NCI-H510A treated with DMSO at 0.1 percent for 48 hours (cell line): ENCODE data around the gene PRR3.
"Not testable (repeated sequence)": the region's sequence is repeated elsewhere in the genome, so short reads cannot be mapped to it uniquely, and the experiment has no call there.

ENCODE experiments used
- DNase-seq: peaks from one replicate; lab custom pipeline; 2025; lab: John Stamatoyannopoulos, UW

Gene PRR3, protein sequence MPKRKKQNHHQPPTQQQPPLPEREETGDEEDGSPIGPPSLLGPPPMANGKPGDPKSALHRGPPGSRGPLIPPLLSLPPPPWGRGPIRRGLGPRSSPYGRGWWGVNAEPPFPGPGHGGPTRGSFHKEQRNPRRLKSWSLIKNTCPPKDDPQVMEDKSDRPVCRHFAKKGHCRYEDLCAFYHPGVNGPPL

DNA sequence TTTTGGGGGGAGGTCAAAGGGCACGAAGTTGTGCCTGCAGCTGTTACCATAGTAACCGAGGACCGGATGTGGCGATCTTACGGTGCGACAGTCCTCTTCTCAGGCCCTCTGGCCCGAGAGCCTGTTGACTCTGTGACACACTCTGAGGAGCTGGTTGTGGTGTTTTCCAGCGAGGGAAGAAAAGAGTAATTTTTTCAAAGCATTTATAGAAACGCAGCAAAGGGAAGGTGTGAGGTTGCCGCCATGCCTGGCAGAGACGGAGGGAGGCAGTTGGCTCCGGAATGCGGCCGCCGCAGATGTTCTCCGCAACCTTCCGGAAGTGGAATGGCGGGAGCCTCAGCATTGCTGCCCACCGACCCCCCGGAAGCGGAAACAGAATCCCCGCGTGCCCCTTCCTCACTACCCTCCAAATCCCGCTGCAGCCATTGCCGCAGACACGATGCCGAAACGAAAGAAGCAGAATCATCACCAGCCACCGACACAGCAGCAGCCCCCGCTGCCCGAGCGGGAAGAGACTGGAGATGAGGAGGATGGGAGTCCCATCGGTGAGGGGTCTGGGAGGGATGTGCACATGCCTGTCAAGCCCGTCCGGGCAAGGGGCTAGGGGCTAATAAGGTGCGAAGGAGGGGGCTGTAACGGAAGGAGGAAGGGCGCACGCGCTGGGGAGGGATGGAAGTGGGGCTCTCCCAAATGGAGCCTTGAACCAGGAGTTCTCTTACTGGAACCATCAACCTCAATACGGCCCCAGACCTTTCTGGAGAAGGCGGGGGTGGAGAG lies at the start of gene PRR3:
PRR3 (plus strand) TSS at position 390 of the 777 bp plus-strand sequence; CDS start at position 440, 50 bp downstream.
- DNase-seq, result peak; percentile 91

DNA sequence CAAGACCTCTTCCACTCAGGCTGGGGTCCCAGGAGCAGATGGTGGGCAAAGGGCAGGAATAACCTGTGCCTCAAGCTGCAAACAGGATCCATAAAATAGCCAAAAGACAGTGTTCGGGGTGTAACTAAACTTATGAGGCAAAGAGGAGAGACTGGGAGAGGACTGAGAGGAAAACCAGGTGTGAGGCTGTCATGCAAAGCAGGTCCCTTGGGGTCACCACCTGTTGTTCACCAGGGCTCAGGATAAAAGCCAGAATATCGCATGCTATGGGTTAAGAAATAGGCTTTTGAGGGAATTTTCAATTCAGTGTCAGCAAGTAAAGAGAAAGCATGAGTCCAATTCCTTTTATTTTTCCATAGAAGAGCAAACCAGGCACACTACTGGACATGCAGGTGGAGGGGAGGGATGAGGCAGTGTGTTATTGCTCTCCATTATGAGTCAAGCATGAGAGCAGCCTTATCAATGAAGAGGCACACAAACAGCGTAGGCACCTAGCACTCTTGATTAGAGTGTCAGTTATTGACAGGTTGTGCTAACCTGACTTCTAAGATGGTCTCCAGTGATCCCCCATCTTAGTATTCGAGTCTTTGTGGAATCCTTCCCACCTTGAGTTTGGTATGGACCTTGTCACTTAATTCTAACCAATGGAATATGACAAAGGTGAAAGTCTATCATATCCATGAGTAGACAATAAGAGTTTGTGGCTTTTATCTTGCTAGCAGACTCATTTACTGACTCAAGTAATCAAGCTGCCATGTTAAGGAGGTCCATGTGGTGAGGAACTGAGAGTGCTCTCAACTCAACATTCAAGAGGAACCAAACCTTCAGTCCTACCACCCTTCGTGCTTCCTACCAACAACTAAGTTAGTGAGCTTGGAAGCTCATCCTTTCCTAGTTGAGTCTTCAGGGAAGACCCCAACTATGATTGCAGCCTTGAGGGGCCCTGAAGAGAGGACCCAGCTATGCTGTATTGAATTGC lies 49.0 kb upstream of the PRR3 start:
- DNase-seq, result no peak

DNA sequence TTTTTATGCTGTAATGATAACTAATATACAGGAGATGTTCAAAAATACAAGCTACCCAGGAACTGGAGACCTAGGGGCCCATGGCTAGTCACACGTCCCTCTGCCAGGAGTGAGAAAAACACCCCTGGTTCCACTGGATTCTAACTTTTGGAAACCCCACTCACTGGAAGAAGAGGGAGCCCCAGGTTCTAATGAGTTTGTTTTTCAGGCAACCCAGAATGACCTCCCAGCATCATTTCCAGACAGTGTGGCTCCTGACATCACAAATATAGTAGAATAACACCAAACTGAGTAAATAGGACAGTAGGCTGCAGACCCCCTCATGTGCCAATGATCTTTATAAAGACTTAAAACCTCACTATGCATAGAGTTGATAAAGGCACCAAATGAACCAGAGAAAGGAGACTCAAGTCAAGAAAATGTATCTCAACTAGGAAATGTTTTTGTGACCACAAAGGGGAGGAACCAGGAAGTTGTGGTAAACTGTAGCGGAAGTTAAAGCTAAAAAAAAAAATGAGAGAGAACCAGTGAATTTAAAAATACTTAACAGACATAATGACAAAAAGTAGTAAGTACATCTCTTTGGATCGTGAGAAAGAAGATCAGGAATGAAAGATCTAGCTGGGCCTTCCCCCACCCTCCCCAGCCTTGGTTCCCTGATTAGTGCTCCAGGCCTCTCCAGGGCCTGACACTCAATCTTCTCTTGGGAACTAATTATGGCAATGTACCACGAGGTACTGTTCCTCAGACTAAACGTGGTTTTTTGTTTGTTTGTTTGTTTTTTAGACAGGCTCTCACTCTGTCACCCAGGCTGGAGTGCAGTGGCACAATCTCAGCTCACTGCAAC lies 48.0 kb upstream of the PRR3 start:
- no peak for DNase-seq

DNA sequence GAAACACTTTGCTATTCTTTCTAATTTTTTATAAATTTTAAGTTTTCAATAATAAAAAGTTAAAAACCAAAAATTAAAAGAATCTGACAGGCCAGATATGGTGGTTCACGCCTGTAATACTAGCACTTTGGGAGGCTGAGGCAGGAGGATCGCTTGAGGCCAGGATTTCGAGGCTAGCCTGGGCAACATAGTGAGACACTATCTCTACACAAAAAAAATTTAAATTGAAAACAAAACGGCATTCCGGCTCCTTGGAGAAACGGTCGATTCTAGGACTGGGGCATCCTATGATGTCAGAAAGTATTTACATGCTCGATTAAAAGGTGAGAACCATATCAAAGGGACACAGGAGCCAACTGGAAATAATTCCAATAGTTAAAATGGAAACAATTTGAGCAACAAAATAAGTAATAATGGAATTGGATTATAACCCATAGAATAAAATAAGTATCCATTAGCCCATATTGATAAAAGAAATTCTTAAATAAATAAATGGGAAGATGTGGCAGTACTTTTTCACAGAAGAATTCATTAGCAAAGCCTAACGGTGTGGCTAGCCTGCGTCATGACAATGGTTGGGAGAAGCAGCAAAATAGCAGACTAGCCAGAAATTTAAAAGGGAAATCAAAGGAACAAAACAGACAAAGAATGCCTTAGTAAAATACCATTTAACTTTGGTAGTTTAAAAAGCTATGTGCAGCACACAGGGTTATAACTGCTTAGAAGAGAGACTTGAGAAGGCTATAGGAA lies 46.5 kb upstream of the PRR3 start:
- no peak for DNase-seq

DNA sequence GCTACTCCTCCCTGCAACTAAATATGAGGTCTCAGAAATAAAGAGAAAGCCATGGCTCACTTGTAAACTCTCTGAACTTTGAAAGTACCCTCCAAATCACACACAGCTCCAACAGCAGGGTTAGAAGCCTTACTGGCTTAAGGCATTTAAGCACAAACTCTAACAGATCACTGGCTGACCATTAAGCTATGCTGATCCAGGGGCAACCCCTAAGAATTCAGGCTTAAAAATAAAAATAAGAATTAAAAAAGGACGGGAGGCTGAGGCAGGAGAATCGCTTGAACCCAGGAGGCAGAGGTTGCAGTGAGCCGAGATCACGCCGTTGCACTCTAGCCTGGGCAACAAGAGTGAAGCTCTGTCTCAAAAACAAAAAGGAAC lies 45.9 kb upstream of the PRR3 start:
- DNase-seq, result no peak

DNA sequence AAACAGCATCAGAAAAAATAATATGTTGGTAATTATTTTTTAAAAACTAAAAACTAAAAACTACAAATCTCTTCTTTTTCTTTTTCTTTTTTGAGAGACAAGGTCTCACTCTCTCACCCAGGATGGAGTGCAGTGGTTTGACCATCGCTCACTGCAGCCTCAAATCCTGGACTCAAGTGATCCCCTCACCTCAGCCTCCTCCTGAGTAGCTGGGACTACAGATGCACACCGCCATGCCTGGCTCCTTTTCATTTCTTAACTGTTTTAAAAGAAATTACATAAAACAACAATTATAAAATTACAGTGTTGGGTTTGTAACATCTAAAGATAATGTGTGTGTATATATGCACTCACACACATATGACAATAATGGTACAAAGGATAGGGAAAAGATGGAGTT lies 43.6 kb upstream of the PRR3 start:
- no peak for DNase-seq

DNA sequence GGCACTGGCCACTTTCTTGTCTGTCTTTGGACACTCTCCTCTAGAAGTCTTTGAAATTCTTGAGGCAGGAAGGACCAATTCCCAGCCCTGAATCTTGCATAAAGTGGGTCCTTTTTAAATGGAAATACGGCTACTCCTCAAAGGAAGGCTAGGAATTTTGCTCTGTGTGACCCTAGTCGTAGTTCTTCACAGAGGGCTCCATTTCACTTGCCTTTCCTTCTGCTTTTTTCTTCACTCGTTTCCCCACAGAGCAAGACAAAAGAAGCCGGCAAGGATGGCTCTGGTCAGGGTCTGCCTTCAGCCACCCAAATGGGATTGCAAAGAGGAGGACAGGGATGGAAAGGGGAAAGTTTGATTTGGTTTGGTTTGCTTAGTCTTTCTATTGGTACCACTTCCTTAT lies 42.0 kb upstream of the PRR3 start:
- no peak for DNase-seq

DNA sequence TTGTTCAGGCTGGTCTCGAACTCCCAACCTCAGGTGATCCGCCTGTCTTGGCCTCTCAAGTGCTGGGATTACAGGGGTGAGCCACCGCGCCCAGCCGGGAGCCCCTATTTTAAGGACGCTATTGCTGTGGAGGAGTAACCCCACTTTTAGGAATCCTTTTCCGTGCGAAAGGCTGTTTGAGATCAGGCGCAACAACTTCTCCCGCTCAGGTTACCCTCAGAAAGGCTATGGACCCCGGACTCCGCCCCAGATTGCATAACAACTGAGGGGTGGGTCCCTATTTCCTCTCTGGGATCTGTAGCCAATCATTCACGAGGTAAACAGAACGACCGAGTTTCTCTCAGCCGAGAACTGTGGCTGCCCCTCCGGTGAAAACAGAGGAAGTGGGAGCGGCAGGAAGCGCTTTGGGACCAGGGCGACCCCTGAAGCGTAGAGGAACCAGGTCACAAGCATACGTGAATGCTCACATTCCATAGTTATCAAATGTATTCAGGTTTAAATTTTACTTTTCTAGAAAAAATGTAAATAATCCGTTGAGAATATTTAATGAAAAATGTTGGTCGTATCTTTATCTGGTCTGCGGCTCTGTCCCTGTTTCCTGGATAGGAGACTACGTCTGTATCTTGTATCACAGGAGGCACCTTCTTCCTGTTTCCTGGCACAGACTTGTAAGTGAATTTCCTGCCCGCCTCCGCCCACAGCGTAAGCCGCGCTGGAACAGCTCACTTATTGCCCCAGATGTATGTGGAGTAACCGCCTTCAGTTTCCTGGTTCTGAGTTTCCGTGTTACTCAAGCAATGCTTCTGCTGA lies 40.9 kb upstream of the PRR3 start:
- peak; percentile 10 for DNase-seq

DNA sequence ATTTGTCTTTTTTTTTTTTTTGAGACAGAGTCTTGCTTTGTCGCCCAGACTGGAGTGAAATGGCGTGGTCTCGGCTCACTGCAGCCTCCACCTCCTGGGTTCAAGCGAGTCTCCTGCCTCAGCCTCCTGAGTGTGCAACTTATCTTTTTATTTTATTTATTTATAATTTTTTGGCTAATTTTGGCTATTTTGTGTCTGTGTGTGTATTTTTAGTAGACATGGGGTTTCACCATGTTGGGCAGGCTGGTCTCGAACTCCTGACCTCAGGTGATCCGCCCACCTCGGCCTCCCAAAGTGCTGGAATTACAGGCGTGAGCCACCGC lies 40.4 kb upstream of the PRR3 start:
- DNase-seq, result not testable (repeated sequence)

DNA sequence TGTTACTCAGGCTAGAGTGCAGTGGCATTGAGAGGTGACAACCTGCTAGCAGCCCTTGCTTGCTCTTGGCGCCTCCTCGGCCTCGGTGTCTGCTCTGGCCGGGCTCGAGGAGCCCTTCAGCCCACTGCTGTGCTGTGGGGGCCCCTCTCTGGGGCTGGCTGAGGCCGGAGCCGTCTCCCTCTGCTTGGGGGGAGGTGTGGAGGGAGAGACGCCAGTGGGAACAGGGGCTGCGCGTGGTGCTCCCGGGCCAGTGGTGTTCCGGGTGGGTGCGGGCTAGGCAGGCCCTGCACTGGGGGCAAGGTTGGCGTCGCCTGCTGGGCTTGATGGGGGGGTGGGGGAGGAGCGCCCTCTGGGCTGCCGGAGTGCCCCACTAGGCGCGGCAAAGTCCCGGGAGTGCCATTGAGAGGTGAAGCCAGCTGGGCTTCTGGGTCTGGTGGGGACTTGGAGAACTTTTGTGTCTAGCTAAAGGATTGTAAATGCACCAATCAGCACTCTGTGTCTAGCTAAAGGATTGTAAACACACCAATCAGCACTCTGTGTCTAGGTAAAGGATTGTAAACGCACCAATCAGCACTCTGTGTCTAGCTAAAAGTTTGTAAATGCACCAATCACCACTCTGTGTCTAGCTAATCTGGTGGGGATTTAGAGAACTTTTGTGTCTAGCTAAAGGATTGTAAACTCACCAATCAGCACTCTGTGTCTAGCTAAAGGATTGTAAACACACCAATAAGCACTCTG lies 39.2 kb upstream of the PRR3 start:
- not testable (repeated sequence) for DNase-seq

DNA sequence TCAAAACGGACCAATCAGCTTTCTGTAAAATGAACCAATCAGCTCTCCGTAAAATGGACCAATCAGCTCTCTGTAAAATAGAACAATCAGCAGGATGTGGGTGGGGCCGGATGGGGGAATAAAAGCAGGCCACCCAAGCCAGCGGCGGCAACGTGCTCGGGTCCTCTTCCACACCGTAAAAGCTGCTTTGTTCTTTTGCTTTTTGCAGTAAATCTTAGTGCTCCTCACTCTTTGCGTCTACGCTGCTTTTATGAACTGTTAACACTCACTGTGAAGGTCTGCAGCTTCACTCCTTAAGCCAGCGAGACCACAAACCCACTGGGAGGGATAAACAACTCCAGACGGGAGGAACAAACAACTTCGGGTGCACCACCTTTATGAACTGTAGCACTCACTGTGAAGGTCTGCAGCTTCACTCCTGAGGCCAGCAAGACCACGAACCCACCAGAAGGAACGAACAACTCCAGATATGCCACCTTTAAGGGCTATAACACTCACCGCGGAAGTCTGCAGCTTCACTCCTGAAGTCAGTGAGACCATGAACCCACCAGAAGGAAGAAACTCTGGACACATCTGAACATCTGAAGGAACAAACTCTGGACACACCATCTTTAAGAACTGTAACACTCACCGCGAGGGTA lies 38.5 kb upstream of the PRR3 start:
- DNase-seq, result not testable (repeated sequence)

DNA sequence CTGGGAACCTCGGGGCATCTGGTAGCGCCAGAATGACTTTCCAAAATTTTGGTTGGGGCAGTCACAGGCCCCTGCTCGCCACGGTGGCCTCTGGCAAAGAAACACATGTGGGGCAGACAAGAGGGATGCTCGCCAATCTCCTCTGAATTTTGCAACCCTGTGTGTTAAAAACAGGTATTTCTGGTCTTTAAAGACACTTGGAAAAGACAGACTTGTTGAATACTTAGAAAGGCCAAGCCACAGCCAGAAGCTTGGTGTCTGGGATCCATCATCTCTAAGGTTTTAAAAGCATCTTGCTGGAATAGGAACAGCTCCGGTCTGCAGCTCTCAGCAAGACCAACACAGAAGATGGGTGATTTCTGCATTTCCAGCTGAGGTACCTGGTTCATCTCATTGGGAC lies 36.6 kb upstream of the PRR3 start:
- DNase-seq, result no peak

DNA sequence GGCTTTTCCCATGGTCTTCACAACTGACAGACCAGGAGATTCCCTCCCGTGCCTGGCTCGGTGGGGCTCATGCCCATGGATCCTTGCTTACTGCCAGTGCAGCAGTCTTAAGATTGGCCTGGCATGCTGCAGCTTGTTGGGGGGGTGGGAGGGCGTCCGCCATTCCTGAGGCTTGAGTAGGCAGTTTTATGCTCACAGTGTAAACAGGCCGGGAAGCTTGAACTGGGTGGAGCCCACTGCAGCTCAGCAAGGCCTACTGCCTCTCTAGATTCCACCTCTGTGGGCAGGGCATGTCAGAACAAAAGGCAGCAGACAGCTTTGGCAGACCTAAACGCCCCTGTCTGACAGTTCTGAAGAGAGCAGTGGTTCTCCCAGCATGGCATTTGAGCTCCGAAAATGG lies 36.0 kb upstream of the PRR3 start:
- DNase-seq, result not testable (repeated sequence)

DNA sequence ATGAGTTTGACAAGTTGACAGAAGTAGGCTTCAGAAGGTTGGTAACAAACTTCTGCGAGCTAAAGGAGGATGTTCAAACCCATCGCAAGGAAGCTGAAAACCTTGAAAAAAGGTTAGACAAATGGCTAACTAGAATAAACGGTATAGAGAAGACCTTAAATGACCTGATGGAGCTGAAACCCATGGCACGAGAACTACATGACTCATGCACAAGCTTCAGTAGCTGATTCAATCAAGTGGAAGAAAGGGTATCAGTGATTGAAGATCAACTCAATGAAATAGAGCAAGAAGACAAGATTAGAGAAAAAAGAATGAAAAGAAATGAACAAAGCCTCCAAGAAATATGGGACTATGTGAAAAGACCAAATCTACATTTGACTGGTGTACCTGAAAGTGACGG lies 35.1 kb upstream of the PRR3 start:
- DNase-seq, result not testable (repeated sequence)

DNA sequence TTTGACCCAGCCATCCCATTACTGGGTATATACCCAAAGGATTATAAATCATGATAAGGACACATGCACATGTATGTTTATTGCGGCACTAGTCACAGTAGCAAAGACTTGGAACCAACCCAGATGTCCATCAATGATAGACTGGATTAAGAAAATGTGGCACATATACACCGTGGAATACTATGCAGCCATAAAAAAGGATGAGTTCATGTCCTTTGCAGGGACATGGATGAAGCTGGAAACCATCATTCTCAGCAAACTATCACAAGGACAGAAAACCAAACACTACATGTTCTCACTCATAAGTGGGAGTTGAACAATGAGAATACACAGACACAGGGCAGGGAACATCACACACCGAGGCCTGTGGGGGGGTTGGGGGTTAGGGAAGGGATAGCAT lies 30.7 kb upstream of the PRR3 start:
- DNase-seq, result not testable (repeated sequence)

DNA sequence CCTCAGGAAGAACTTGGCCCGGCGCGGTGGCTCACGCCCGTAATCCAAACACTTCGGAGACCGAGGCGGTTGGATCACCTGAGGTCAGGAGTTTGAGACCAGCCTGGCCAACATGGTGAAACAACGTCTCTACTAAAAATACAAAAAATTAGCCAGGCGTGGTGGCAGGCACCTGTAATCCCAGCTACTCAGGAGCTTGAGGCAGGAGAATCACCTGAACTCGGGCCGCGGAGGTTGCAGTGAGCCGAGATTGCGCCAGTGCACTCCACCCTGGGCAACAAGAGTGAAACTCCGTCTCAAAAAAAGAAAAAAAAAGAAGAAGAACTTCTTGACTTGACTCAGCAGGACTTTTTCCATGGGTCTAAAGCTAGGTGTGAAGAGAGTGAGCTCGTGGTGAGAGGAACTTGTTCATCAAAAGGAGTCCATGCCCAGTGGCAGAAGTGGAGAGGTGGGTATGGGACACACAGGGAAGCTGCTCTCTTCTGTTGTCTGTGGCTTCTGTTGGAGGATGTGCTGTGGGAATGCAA lies 27.7 kb upstream of the PRR3 start:
- DNase-seq, result not testable (repeated sequence)

DNA sequence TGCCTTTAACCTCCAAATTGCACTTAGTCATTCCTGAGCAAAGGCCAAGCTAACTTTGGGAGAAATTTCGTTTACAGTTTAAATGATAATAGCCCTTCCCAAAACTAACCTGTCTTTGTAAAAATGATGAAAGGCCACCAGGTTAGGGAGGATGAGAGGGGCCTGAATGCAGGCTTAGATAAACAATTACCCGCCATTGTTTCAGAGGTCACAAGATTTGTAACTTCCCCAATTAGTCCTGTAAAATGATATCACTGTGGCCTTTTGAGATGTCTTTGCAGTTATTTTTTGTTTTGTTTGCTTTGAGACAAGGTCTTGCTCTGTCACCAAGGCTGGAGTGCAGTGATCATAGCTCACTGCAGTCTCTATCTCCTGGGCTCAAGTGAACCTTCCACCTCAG lies 27.1 kb upstream of the PRR3 start:
- no peak for DNase-seq

DNA sequence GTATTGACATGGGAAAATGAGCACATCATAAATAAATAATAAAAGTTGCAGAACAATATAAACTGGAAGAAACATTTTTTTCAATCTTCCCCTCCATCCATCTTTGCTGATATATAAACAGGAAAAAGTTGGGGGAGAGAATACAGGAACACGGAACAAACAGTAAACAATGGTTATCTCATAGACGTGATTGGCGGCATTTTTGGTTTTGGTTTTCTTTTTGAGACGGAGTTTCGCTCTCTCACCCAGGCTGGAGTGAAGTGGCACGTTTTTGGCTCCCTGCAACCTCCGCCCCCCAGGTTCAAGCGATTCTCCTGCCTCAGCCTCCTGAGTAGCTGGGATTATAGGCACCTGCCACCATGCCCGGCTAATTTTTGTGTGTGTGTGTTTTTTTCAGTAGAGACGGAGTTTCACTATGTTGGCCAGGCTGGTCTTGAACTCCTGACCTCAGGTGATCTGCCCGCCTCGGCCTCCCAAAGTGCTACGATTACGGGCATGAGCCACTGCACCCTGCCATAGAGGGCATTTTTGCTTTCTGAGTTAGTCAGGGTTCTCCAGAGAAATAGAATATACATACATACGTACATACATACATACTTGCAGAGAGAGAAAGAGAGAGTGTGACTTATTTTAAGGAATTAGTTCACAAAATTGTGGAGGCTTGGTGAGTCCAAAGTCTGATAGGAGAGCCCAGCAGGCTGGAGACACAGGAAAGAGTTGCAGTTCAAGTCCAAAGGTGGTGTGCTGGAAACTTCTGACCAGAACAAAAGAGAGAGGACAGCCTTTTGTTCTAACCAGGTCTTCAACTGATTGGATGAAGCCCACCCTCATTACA lies 23.4 kb upstream of the PRR3 start:
- no peak for DNase-seq
